GM19043 (cell line): ENCODE data around the gene CCDC197.

Experiments
- ATAC-seq: cut with Tn5 transposase; IDR thresholded peaks from one replicate; pipeline ENCODE4 v1.9.1; 2021; ENCODE audit warnings: low read depth; ENCODE audit not compliant: unreplicated experiment

The CCDC197 gene

DNA sequence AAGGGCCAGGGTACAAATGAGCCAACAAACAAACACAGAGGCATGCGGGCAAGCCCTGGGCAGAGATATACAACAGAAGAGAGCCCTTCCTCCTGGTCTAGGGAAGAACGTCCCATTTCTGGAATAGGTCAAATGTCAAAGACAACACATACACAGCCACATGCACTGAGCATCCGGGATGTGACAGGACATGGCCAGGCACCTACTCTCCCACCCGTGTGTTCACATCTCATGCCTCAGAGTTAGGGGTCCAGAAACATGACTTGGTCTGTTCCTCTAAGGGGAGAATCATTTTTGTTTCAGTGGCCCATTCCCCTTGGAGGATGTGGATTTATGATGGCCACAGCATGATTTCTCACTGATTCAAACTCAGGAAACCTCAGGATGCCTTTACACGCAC, 19.9 kb upstream of the CCDC197 start:
- no peak for ATAC-seq

DNA sequence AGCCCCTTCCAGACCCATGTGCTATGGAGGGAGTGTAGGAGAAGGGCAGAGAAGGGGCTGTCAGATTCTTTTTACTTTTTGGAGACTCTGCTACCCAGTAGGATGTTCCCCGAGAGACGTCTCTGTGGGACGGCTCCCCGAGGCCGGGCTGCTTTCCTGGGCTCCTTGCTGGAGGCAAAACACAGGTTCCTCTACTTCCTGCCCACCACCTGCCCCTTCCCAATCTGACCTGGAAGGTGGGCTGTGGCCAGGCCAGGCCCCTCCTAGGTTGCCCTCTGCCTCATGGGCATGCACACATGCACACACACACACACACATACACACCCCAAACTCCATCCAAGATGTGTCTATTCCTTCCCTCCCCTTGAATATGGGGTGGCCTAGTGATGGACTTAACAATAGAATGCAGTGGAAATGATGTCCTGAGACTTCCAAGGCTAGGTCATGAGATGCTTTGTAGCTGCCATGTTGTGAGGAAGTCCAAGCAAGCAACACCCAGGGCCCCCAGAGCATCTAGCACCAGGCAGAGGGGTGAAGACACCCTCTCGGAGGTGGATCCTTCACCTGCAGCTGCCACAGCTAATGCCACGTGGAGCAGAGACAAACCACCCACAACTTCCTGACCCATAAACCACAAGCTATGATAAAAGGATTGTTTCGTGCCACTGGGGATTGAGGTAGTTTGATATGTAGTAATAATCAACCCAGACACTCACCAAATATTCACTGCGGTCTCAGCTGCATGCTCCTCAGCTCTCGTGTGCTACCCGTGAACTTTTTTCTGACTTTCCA, 19.1 kb upstream of the CCDC197 start:
- peak; percentile 49 for ATAC-seq

- ATAC-seq = no peak
These were observed 18.4 kb upstream of the CCDC197 start for GRCh38 chr14:93978735-93979134.

DNA sequence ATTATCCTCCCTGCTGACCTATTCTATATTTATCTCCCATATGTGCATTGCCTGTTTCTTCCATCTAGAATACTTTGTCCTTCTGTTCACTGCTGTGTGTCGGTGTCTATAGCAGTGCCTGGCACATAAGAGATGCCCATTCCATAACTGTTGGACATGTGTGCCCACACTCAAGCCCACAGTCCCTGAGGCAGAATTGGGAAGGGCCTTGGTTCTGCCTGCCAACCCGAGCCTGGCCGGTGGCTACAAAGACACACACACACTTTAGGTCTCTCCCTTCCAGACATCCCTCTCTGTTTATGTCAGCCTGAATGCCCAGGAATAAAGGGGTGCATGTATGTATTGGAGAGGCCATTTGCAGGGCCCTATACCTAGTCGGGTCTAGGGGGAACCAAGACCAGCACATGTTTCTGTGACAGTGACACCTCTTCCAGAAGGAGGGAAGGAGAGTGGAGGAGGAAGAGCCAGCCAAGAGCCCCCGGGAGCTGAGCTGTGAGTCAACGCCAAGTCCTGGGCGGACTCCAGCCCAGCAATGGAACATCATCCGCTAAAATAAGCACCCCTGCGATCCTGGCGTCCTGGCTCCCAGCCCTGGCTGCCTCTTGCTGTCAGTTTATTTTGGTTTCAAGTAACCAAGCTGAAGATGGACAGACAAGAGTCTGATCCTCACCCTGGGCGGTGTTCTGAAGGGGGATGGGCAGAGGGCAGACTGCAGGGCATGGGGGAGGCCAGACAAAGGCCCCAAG, 16.5 kb upstream of the CCDC197 start:
- no peak for ATAC-seq

- ATAC-seq = no peak
These were observed 15.5 kb upstream of the CCDC197 start for GRCh38 chr14:93981316-93982229.

DNA sequence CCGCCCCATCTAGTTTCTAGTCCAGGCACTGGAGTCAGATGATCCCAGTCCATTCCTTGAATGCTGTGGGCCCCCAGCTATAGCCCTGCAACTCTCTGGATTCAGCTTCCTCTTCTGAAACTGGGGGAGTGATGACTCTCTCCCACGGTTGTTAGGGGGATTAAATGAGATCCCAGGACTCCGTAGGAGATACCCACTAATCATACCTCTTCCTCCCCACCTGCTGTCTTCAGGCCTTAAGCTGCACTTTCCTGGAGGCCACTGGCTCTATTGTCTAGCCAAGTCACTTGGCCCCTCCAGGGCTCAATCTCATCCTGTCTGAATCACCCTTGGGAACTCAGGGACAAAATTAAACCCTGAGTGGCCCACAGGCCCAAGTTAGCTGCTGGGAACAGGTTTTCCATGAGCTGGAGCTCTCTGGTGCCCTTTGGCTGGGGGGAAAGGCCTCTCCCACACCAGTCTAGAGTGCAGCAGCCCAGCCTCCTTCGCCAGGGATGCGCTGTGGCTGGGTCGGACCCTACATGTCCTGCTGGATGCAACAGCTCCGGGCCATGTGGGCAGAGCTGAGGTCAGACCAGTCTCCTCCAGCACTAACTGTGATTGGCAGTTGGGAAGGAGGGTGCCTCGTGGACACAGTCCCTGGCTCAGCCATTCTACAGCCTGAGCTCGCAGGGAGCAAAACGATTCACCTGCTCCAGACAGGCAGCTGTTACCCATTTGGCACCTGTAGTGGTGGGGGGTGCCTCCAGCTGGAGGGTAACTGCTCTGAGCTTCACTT, 14.7 kb upstream of the CCDC197 start:
- no peak for ATAC-seq

DNA sequence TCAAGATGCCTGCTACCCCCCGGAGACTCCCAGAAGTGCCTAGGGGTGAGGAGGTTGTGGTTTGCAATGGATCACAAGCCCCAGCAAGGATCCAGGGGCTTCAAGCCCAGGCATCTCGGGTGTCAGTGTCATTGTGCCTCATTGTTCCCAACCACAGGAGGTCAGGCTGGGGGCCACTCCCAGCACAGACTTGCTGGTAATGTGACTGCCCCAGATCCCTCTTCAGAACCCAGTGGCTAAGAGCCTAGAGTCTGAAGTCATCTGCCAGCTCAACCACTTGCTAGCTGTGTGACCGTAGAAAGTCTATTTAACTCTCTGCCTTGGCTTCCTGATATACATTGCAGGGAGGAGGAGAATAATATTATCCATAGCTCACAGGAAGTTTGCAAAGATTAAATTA, 13.0 kb upstream of the CCDC197 start:
- ATAC-seq = no peak

DNA sequence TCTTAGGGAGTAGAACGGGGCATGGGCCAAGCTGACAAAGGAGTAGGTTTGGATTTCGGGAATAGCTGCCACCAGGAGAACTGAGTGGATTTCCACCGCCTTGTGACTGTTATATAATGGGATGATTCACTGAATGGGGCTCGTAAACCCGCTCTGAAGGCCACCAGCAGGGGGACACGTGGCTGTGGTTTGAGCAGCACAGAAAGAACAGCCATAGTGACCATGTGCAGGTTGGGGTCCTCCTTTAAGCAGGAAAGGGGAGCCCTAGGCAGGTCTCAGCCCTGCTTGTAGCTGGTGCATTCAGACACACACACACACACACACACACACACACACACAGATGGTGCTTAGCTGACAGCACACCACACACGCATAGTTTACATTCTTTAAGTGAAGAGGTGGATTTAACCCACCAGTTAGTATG, 12.1 kb upstream of the CCDC197 start:
- no peak for ATAC-seq

GRCh38 chr14:93986955-93987354, 10.1 kb upstream of the CCDC197 start:
- no peak for ATAC-seq

DNA sequence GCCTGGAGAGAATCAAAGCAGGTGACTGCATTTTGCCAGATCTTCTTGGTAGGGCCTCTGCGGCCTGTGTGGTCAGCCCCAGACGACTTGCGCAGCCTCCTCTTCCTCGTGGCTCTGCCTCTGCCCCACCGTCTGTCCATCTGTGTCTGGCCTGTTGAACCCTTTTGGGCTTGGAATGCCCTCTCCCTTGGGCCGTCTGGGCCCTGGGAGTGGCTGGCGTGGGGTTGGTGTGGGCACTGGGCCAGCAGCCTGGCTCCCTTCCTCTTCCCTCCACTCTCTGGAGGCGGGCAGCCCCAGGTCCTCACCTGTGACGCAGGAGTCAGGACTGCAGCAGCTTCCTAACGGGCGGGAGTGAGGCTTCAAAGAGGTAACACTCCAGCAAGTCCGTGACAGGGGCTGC, 9.7 kb upstream of the CCDC197 start:
- ATAC-seq = no peak

DNA sequence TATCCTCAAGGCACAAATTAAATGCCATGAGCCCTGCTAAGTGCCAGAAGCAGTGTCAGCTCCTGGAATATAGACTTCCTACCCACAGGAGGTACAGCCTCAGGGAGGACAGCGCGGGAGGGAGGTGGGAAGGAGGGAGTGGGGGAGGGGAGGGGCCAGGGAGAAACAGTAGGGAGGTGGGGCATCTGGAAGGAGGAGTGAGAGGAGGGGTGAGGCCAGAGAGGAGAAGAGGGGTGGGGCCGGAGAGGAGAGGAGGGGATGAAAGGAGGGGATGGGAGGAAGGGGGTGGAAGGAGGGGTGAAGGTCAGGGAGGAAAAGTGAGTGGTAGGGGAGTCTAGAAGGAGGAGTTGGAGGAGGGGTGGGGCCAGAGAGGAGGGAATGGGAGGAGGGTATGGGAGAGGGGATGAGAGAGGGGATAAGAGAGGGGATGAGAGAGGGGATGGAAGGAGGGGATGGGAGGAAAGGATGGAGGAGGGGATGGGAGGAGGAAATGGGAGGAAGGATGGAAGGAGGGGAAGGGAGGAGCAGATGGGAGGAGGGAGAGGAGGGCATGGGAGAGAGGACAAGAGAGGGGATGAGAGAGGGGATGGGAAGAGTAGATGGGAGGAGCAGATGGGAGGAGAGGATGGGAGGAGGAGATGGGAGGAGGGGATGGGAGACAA, 9.2 kb upstream of the CCDC197 start:
- ATAC-seq = no peak

DNA sequence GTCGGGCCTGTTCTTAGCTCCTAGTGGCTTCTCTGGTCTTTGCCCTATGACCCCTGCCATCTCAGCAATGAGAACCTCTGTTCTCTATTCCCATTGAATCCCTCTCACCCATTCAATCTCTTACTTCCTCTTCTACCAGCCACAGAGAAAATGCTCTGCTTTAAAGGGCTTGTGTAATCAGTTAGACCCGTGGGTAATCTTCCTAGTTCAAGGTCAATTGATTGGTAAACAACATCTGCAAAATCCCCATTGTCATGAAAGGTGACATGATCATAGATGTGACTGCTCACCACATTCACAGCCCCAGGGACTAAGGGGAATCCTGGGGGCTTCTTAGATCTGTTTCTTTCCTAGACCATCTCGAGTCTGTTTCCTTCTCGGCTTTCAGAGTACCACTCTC, 7.2 kb upstream of the CCDC197 start:
- ATAC-seq = peak; percentile 60

GRCh38 chr14:93991212-93991611, 5.9 kb upstream of the CCDC197 start:
- no peak for ATAC-seq

DNA sequence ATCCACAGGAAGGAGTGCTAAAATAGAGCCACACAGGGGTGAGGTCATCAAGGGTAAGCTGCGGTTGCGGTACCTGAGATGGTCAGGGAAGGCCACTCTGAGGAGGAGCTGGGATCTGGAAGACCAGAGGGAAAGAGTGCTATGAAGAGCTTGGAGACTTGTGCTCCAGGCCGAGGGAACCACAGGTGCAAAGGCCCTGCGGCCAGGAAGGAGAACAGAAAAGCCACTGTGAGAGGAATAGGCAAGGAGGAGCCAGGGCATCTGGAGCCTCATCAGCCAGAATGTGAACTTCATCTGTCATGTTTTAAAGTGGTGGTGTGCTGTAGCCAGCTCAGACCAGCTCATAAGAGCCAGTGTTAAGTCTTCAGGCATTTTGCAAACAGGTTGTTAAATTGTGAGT, 5.5 kb upstream of the CCDC197 start:
- ATAC-seq = no peak

DNA sequence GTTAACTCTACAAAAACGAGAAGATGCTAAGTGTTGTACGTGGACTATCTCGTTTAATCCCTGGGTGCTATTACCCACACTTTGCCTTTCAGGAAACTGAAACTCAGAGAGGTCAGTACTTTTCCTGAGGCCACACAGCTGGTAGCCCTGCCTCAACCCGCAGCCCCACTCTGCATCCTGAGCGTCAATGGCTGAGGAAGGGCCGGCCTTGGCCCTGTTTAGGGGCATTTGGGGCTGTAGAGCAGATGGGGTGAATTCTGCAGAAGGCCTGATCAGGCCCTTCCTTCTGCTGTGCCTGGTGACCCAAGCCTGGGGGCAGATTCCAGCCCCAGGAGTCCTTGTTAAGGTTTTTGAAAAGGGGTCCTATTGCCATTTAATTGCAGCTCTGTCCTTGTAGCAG, 3.7 kb upstream of the CCDC197 start:
- no peak for ATAC-seq

GRCh38 chr14:93994919-93995682, 2.0 kb upstream of the CCDC197 start:
- no peak for ATAC-seq

DNA sequence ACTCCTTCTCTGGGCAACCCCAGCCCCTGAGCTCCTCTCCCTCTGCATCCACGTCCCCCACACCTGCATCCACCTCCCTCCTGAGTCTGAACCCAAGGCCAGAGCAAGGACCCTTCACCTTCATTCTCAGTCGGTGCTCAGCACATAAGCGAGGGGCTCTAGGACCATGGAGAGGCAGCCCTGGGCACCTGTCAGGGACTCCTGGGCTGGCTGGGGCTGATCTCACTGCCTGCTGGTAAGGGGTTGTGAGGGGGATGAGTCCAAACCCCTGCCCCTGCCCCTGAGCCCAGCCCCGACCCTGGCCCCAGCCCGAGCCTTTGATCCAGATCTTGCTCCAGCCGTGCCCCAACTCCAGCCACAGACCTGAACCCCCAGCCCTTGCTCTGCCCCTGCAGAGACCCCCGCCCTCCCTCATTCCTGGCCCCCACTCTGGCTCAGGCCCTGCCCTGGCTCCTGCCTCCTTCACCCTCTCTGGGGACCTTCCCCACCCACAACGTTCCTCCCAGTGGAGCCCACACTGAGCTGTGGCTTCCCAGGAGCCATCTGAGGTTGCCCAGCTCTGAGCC, 888 bp upstream of the CCDC197 start:
- no peak for ATAC-seq

DNA sequence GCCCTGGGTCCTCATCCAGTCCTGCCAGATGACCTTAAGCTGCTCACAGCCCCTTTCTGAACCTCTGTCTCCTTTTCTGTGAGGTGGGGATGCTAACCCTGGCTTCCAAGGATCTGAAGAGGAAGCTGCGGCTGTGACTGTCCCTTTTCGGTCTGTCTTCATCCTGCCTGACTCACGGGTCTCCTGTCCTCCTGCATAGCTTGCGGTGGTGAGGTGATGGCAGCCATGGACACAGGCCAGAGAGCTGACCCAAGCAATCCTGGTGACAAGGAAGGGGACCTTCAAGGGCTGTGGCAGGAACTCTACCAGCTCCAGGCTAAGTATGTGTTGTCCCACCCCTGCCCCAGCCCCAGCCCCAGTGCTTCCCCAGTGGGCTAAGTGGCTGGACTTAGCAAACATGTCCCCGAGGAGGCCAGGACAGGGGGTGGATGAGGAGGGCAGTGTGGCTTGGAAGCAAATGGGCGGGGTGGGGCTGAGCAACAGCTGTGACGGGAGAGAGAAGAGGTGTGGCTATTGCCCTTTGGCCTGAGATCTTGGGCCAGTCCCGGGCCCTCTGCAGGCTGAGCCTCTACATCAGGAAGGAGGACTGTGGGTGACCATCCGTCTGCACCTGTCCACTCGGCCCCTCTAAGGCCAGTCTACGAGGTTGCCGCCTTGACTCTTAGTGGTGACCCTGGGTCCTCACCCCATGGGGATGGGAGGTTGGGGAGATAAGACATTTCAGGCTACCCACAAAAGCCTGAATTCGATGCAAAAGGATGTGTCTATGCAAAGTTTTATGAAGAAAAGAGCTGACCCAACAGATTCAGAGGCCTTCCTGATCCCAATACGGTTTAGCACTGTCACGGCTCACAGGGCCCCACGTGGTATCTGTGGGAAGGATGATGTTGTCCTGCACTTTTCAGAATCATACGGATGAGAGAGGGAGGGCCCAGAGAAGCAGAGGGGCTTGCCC, 1.1 kb downstream of the CCDC197 start:
- no peak for ATAC-seq
